ENCODE results near the gene ZNF507. TPM values are rescaled to one million over a fixed set of nuclear protein-coding genes. Genes with fewer than 3 reads are reported as not detected.

Gene ZNF507
- total RNA-seq, 1 donor from 2014 or later = 27.5 TPM

DNA sequence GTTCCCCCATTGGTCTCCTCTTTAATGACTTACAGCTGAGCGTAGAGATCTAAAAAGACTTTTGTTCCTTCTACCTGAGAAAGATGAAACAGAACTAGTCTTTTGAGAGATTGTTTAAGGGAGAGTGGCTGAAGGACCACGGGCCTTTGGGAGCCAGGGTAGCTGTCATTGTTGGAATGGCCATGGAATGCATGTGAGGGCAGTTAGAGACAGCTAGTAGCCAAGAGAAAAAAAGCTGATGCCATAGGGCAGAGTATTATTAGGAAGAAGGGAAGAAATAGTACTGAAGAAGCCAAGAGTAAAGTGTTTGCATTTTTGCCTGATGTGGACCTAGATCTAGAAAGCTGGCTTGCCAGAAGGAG, 5.6 kb downstream of the ZNF507 start:
- no peak overlapping the region for H3K27ac ChIP-seq
- no peak for DNase-seq (ENCODE audit: extremely low spot score in 2 of 2)
- peaks cover 39% of the 10 kb centered on the region for H3K4me1 ChIP-seq
- H3K4me3 ChIP-seq = no peak overlapping the region
- TF ChIP-seq, protein P1, sequence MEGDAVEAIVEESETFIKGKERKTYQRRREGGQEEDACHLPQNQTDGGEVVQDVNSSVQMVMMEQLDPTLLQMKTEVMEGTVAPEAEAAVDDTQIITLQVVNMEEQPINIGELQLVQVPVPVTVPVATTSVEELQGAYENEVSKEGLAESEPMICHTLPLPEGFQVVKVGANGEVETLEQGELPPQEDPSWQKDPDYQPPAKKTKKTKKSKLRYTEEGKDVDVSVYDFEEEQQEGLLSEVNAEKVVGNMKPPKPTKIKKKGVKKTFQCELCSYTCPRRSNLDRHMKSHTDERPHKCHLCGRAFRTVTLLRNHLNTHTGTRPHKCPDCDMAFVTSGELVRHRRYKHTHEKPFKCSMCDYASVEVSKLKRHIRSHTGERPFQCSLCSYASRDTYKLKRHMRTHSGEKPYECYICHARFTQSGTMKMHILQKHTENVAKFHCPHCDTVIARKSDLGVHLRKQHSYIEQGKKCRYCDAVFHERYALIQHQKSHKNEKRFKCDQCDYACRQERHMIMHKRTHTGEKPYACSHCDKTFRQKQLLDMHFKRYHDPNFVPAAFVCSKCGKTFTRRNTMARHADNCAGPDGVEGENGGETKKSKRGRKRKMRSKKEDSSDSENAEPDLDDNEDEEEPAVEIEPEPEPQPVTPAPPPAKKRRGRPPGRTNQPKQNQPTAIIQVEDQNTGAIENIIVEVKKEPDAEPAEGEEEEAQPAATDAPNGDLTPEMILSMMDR (IDR thresholded peaks at IDR 0.05) = no peak
- intact Hi-C loops (cut with DNase I) = no loop called here
- no peaks in the 10 kb centered on the region for H3K27me3 ChIP-seq
- peaks cover 0 to 26% of the 10 kb centered on the region in 2 donors for H3K36me3 ChIP-seq
- no peaks in the 10 kb centered on the region for H3K9me3 ChIP-seq

DNA sequence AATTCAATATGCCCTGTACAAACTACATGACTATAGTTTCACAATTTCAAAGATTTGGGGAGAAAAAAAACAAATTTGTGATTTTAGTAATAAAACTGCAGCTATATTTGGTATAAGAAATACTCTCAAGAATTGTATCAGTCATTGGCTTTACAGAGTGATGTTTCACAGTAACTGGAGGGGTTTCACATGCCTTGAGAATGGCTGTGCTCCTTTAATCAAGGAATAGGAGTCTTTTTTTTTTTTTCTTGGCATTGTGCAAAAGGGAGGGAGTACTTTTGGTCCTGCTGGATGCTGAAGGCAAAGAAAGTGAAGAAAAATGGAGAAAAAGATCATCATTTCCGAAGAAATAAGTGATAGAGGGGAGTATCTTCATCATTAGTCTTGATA, 6.8 kb downstream of the ZNF507 start:
- H3K4me3 ChIP-seq = no peak overlapping the region
- no peaks in the 10 kb centered on the region for H3K9me3 ChIP-seq
- no peak for DNase-seq (ENCODE audit: extremely low spot score in 2 of 2)
- intact Hi-C loops (cut with DNase I) = no loop called here
- no peaks in the 10 kb centered on the region for H3K27me3 ChIP-seq
- H3K36me3 ChIP-seq = peaks cover 0 to 36% of the 10 kb centered on the region in 2 donors
- peaks cover 30% of the 10 kb centered on the region for H3K4me1 ChIP-seq
- no peak overlapping the region for H3K27ac ChIP-seq
- TF ChIP-seq POLR2AphosphoS5 (IDR thresholded peaks at IDR 0.05; ENCODE audit: insufficient read depth in 1 of 2, low read depth in 1 of 2) = no peak
- no peak for TF ChIP-seq POLR2A (IDR thresholded peaks at IDR 0.05)
- TF ChIP-seq, protein P1 (IDR thresholded peaks at IDR 0.05) = no peak

DNA sequence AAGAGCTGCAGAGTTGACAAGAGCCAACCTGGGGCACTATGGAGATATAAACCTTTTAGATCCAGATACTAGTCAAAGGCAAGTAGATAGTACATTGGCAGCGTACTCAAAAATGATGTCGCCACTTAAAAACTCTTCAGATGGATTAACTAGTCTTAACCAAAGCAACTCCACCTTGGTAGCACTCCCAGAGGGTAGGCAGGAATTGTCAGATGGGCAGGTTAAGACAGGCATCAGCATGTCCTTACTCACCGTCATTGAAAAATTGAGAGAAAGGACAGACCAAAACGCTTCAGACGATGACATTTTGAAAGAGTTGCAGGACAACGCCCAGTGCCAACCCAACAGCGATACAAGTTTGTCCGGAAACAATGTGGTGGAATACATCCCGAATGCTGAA, 8.9 kb downstream of the ZNF507 start:
- TF ChIP-seq POLR2A (IDR thresholded peaks at IDR 0.05) = no peak
- TF ChIP-seq, protein P1 (IDR thresholded peaks at IDR 0.05) = no peak
- no peak for TF ChIP-seq POLR2AphosphoS5 (IDR thresholded peaks at IDR 0.05; ENCODE audit: insufficient read depth in 1 of 2, low read depth in 1 of 2)
- no peaks in the 10 kb centered on the region for H3K27me3 ChIP-seq
- H3K27ac ChIP-seq = no peak overlapping the region
- H3K4me1 ChIP-seq = peaks cover 17% of the 10 kb centered on the region
- H3K4me3 ChIP-seq = no peak overlapping the region
- intact Hi-C loops (cut with DNase I) = no loop called here
- DNase-seq (ENCODE audit: extremely low spot score in 2 of 2) = no peak
- no peaks in the 10 kb centered on the region for H3K9me3 ChIP-seq
- peaks cover 0 to 50% of the 10 kb centered on the region in 2 donors for H3K36me3 ChIP-seq

DNA sequence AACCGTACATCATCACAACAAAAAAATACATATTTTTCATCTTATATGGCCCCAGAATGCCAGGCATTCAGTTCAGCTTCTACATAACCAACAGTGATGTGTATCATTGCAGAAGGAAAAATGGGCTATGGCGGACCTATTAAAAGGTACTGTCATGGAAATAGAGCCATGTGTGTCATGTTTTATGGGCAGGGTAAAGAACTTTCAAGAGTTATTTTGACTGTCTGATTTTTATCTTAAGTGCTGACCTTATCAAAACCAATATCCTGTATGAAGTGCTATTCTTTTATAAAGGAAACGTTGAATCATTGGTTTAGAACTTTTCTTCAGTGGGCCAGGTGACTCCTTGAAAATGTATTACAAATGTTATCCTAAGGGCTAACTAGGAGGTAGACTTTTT, 9.9 kb downstream of the ZNF507 start:
- TF ChIP-seq POLR2AphosphoS5 (IDR thresholded peaks at IDR 0.05; ENCODE audit: insufficient read depth in 1 of 2, low read depth in 1 of 2) (no peak), POLR2A (IDR thresholded peaks at IDR 0.05) (no peak)
- TF ChIP-seq, protein P1 (IDR thresholded peaks at IDR 0.05) = no peak
- Histone ChIP-seq H3K27ac (no peak overlapping the region), H3K27me3 (no peaks in the 10 kb centered on the region), H3K36me3 (peaks cover 0 to 59% of the 10 kb centered on the region in 2 donors), H3K9me3 (no peaks in the 10 kb centered on the region), H3K4me1 (peaks cover 11% of the 10 kb centered on the region), H3K4me3 (no peak overlapping the region)
- intact Hi-C loops (cut with DNase I) = no loop called here
- no peak for DNase-seq (ENCODE audit: extremely low spot score in 2 of 2)

DNA sequence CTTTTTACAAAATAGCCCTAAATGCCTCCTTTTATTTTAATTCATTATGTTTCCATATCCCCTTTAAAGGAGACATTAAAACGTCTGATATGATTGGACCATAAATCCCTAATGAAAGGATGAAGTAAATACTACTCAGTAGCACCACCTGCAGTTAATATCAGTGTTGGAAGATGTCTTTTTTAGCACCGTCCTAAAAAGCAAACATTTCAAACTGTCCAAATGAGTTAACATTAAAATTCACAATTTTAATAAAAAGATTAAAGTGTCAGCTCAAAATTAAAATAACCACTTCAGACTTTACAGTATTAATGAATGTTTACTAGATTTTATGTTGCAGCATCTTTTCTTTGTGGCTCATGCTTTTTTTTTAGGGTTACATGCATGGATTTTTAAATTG, 12.3 kb downstream of the ZNF507 start:
- Histone ChIP-seq H3K9me3 (no peaks in the 10 kb centered on the region), H3K36me3 (peaks cover 0 to 67% of the 10 kb centered on the region in 2 donors), H3K27me3 (no peaks in the 10 kb centered on the region), H3K27ac (no peak overlapping the region), H3K4me3 (no peak overlapping the region), H3K4me1 (peaks cover 7% of the 10 kb centered on the region)
- intact Hi-C loops (cut with DNase I) = no loop called here
- TF ChIP-seq, protein P1 (IDR thresholded peaks at IDR 0.05) = no peak
- TF ChIP-seq POLR2AphosphoS5 (IDR thresholded peaks at IDR 0.05; ENCODE audit: insufficient read depth in 1 of 2, low read depth in 1 of 2) (no peak), POLR2A (IDR thresholded peaks at IDR 0.05) (no peak)
- no peak for DNase-seq (ENCODE audit: extremely low spot score in 2 of 2)
